GM12801 (cell line): Measurements from ENCODE around the gene EFHC1.

Source experiments
- TF ChIP-seq, protein P1 (sequence below): IDR thresholded peaks from one replicate; pipeline ENCODE4 v1.5.1; 2011; ENCODE audit warnings: control low read depth; ENCODE audit not compliant: insufficient read length; ENCODE audit errors: extremely low read depth

Gene EFHC1

GRCh38 chr6:52505726-52506409, 85.7 kb downstream of the EFHC1 start:
- TF ChIP-seq, protein P1, sequence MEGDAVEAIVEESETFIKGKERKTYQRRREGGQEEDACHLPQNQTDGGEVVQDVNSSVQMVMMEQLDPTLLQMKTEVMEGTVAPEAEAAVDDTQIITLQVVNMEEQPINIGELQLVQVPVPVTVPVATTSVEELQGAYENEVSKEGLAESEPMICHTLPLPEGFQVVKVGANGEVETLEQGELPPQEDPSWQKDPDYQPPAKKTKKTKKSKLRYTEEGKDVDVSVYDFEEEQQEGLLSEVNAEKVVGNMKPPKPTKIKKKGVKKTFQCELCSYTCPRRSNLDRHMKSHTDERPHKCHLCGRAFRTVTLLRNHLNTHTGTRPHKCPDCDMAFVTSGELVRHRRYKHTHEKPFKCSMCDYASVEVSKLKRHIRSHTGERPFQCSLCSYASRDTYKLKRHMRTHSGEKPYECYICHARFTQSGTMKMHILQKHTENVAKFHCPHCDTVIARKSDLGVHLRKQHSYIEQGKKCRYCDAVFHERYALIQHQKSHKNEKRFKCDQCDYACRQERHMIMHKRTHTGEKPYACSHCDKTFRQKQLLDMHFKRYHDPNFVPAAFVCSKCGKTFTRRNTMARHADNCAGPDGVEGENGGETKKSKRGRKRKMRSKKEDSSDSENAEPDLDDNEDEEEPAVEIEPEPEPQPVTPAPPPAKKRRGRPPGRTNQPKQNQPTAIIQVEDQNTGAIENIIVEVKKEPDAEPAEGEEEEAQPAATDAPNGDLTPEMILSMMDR = no peak

GRCh38 chr6:52506476-52506875, 86.3 kb downstream of the EFHC1 start:
- TF ChIP-seq, protein P1 = no peak

GRCh38 chr6:52507557-52508260, 87.6 kb downstream of the EFHC1 start:
- TF ChIP-seq, protein P1 = no peak

GRCh38 chr6:52508261-52508739, 88.2 kb downstream of the EFHC1 start:
- TF ChIP-seq, protein P1 = no peak

DNA sequence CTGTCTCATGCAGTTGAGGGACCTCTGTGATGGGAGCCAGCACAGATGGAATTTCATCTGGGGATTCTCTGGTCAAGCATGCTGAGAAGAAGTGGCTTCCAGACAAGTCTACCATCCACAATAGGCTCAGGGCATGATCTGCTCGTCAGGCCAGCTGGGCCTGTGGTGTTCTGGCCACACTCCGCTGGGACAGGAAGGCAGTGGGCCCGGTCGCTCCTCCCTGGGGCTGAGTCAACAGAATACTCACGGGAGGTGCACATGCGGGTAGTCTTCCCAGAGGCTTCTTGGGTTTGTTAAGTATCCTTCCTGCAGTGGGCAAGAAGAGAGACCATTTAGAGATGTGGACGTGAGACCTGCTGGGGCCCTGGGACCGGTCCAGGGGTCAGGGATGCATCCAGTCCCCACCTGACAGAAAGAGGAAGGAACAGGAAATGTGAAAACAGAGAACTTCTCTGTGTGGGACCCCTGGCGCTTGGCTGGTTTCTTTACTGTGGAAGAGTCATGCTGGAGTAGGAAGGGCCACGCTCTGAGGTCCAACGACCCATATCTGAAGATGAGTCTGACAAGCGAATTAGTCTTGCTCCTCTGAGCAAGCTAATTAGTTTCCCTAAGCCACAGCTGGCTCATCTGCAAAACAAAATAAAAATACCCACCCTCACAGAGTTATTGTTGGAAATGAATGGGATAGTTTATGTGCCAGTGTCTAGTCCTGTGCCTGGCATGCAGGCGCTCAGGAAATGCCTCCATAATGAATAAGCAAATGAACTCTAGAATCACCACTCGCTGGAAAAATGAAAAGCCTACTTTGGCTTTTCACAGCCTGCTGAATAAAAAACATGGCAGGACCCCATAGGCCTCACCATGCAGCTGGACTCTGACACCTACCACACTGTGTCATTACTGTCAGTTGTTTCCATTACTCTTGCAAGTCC, 89.4 kb downstream of the EFHC1 start:
- TF ChIP-seq, protein P1 = no peak

DNA sequence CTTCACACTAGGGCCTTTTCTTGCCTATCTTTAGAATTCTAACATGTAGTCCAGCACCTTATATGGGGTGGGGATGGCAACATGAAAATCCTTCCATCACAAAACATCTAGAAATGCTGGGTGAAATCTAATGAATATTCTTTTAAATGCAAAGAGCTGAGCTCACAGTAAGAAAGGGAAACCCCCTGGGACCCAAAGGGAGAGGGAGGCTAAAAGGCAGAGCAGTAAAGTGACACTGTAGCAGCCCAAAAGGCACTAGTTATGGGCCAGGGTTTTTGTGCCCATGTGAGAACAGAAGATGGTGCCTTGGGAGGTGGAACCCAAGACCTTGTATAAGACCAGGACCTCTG, 90.0 kb downstream of the EFHC1 start:
- TF ChIP-seq, protein P1 = no peak

- TF ChIP-seq, protein P1 = no peak
These were observed 91.0 kb downstream of the EFHC1 start for GRCh38 chr6:52511163-52511562.
